GM12892 (cell line): ENCODE measurements around the gene ADRA2B. TPM values are rescaled to one million over a fixed set of nuclear protein-coding genes. Genes with fewer than 3 reads are reported as not detected.
"Not testable (repeated sequence)": the region's sequence is repeated elsewhere in the genome, so short reads cannot be mapped to it uniquely, and the experiment has no call there.

Experiments used
- DNase-seq: peaks from one replicate; pipeline ENCODE4 v3.0.0; 2011; ENCODE audit not compliant: insufficient read length
- FAIRE-seq: peaks from 2 replicates; lab custom pipeline; 2011; peaks lifted over from hg19 to GRCh38; lab: Jason Lieb, UNC
- POLR2A ChIP-seq: IDR thresholded peaks from 2 replicates; pipeline ENCODE4 v1.6.1; 2011; ENCODE audit warnings: low read depth, low read length, control low read depth
- POLR2AphosphoS5 ChIP-seq: IDR thresholded peaks from 2 replicates; pipeline ENCODE4 v1.6.1; 2011; ENCODE audit warnings: low read depth, low read length, control low read depth
- TAF1 ChIP-seq: IDR thresholded peaks from 2 replicates; pipeline ENCODE4 v1.6.1; 2011; ENCODE audit warnings: low read depth, mild to moderate bottlenecking, control low read depth, low read length, borderline replicate concordance
- polyA plus RNA-seq: library from polyadenylated mRNA; unstranded; fragments of >200 nt; gene quantifications from one replicate; pipeline ENCODE4 v1.2.1, GENCODE V29; 2012; ENCODE audit warnings: missing spikeins, inconsistent platforms; ENCODE audit not compliant: missing spikeins

ADRA2B gene
- polyA plus RNA-seq = not detected

GRCh38 chr2:96116424-96116878, at the start of gene ADRA2B:
TSS of gene ADRA2B (minus strand) at chr2:96116571. CDS start at chr2:96116149, 422 bp downstream.
- peak; percentile 80 for DNase-seq
- FAIRE-seq = peak; percentile 66
- TF ChIP-seq TAF1 = no peak
- TF ChIP-seq POLR2A = no peak
- no peak for TF ChIP-seq POLR2AphosphoS5

GRCh38 chr2:96164459-96165184, 48.3 kb upstream of the ADRA2B start:
- FAIRE-seq (no peak), DNase-seq (peak; percentile 75)
- peak; percentile 86 for TF ChIP-seq POLR2A
- no peak; the same call in none of the 2 replicates for TF ChIP-seq POLR2AphosphoS5
- no peak for TF ChIP-seq TAF1

- peak; percentile 60 for DNase-seq
- TF ChIP-seq POLR2A (peak; percentile 71), POLR2AphosphoS5 (no peak; the same call in 1 of the 2 replicates), TAF1 (peak; percentile 84)
- FAIRE-seq = peak; percentile 97
These were observed 47.5 kb upstream of the ADRA2B start for GRCh38 chr2:96163768-96164429.

GRCh38 chr2:96163415-96163767, 47.0 kb upstream of the ADRA2B start:
- FAIRE-seq (no peak), DNase-seq (no peak)
- no peak for TF ChIP-seq TAF1
- no peak for TF ChIP-seq POLR2A
- no peak for TF ChIP-seq POLR2AphosphoS5

GRCh38 chr2:96161898-96162297, 45.5 kb upstream of the ADRA2B start:
- DNase-seq (no peak), FAIRE-seq (peak; percentile 78)
- TF ChIP-seq POLR2A (no peak), POLR2AphosphoS5 (no peak), TAF1 (no peak)

GRCh38 chr2:96160366-96160765, 44.0 kb upstream of the ADRA2B start:
- not testable (repeated sequence) for DNase-seq, FAIRE-seq

GRCh38 chr2:96159084-96159830, 42.9 kb upstream of the ADRA2B start:
- FAIRE-seq (peak; percentile 93), DNase-seq (no peak)
- TF ChIP-seq POLR2A = no peak
- no peak for TF ChIP-seq POLR2AphosphoS5
- no peak for TF ChIP-seq TAF1

GRCh38 chr2:96158554-96158940, 42.2 kb upstream of the ADRA2B start:
- FAIRE-seq (no peak), DNase-seq (no peak)
- TF ChIP-seq POLR2AphosphoS5 = no peak
- TF ChIP-seq TAF1 = no peak
- TF ChIP-seq POLR2A = no peak

- TF ChIP-seq POLR2AphosphoS5 = peak; percentile 44
- TF ChIP-seq TAF1 = peak; percentile 54; the same call in 1 of the 2 replicates
- peak; percentile 66; the same call in 1 of the 2 replicates for TF ChIP-seq POLR2A
- FAIRE-seq (peak; percentile 100), DNase-seq (peak; percentile 85)
These were observed 41.5 kb upstream of the ADRA2B start for GRCh38 chr2:96157649-96158553.

GRCh38 chr2:96156926-96157648, 40.7 kb upstream of the ADRA2B start:
- 0 out of 2 replicates have a peak, but pooled peaks have one; percentile 42 for TF ChIP-seq POLR2A
- TF ChIP-seq POLR2AphosphoS5 = no peak
- FAIRE-seq (no peak), DNase-seq (no peak)
